GM12865 (cell line): ENCODE measurements around the gene MAEA.

ENCODE experiments used
- DNase-seq: peaks from one replicate; pipeline ENCODE4 v3.0.0; 2010; ENCODE audit warnings: low read depth
- H3K4me3 ChIP-seq: 2 replicates; pipeline ENCODE4 v1.5.1; 2011; ENCODE audit warnings: mild to moderate bottlenecking, low read depth, low read length, control low read depth
- TF ChIP-seq, protein P1 (sequence below): IDR thresholded peaks from 2 replicates; pipeline ENCODE4 v1.5.1; 2011; ENCODE audit warnings: low read length, control low read depth, low read depth, inconsistent platforms; ENCODE audit not compliant: insufficient read depth; ENCODE audit errors: missing control alignments

The MAEA gene

DNA sequence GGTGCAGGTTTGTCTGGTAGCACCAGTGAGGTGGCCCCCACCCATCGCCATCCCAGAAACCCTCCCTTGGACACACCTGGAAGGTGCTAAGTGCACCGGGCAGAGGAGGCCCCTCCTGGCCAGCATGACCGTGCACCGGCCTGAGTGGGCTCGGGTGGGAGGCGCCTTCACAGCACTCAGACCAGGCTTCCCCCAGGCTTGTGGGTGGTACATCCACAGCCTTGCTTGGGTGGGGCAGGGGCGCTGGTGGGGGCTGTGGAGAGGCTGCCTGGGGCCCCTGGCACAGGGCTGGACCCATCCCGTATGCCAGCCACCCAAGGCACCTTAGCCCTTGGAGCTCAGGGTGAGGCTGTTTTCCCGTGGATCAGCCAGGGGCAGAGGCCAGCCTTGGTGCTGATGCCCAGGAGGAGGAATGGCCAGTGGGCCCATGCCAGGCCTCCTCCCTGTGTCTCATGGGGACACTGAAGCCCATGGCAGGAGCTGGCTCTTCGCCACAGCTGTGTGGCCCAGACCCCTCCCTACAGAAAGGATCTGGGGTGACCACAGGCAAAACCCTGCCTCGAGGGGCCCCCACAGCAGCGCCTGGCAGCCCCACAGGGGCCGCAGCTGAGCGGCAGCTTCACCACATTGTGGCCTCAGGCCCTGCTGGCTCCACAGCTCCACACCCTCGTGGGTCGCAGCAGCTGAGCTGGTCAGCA, 95.1 kb downstream of the MAEA start:
- no peak overlapping the region for H3K4me3 ChIP-seq
- TF ChIP-seq, protein P1, sequence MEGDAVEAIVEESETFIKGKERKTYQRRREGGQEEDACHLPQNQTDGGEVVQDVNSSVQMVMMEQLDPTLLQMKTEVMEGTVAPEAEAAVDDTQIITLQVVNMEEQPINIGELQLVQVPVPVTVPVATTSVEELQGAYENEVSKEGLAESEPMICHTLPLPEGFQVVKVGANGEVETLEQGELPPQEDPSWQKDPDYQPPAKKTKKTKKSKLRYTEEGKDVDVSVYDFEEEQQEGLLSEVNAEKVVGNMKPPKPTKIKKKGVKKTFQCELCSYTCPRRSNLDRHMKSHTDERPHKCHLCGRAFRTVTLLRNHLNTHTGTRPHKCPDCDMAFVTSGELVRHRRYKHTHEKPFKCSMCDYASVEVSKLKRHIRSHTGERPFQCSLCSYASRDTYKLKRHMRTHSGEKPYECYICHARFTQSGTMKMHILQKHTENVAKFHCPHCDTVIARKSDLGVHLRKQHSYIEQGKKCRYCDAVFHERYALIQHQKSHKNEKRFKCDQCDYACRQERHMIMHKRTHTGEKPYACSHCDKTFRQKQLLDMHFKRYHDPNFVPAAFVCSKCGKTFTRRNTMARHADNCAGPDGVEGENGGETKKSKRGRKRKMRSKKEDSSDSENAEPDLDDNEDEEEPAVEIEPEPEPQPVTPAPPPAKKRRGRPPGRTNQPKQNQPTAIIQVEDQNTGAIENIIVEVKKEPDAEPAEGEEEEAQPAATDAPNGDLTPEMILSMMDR = no peak
- no peak for DNase-seq

DNA sequence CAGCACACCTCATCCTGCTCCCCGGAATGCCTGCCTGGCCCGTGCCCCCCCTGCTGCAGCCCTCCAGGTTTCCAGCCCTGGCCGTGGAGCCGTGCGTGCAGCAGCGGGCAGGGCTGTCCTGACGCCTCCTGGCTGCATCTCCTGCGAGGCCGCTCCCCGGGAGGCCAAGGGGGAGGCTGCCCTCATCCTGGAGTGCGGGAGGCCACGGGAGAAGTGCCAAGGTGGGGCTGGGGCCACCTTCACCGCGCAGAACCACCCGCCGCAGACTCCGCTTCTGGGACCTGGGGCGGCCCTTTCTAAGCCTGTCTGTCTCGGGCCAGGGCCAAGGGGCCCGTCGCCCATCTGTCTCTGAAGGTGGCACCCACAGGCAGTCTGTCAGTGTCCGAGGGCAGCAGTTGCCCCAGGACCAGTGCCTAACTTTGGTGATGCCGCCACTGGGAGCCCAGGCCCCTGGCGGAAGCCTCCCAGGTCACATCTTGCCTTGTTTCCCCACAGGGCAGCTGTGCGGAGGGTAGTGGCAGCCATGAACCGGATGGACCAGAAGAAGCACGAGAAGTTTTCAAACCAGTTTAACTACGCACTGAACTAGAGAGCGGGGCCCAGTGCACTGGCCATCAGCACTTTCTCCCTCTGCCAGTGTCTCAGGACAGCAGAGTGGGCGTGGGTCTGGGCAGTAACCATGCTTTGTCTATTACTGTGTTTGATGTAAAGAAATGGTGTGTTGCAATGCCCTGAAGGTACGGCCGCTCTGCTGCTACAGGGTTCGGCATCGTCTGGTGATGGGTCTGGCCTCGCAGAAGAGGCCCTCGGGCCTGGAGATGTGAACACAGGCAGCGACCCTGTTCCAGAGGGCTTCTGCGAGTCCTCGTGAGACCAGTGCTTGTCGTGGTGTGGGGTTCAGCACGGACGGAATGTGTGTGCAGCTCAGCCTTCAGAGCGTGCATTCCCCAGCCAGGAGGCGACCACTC, 96.0 kb downstream of the MAEA start:
- no peak overlapping the region for H3K4me3 ChIP-seq
- TF ChIP-seq, protein P1 = no peak
- DNase-seq = no peak
